A549 (cell line): ENCODE data around the gene DPP10.

Source experiments
- EP300 ChIP-seq, 2 experiments: fragments of >200 bp; sonication (Bioruptor Twin); formaldehyde crosslinking; IDR thresholded peaks; 2 replicates in 1 of 2; 3 replicates in 1 of 2; pipeline ENCODE4 v1.6.1; 2016 to 2017
- FOSB ChIP-seq: fragments of 250-450 bp; sonication (Bioruptor Pico); IDR thresholded peaks from 2 replicates; pipeline ENCODE4 v1.5.0; 2020; ENCODE audit warnings: mild to moderate bottlenecking, moderate library complexity
- POLR2A ChIP-seq: IDR thresholded peaks from 2 replicates; pipeline ENCODE4 v1.6.1; 2012; ENCODE audit warnings: mild to moderate bottlenecking, low read length
- RAD21 ChIP-seq, 2 experiments: fragments of >200 bp in 1 of 2; sonication (Bioruptor Twin) in 1 of 2; formaldehyde crosslinking in 1 of 2; IDR thresholded peaks in 1 of 2; conservative IDR thresholded peaks in 1 of 2; 2 replicates in 1 of 2; 3 replicates in 1 of 2; pipeline ENCODE4 v1.6.1; 2012 to 2018; ENCODE audit warnings: inconsistent platforms in 1 of 2
- TF ChIP-seq, protein P1 (sequence below): fragments of >200 bp; sonication (Bioruptor Twin); formaldehyde crosslinking; IDR thresholded peaks from 3 replicates; pipeline ENCODE4 v1.5.1; 2016
- TF ChIP-seq, protein P2 (sequence below): IDR thresholded peaks from 2 replicates; pipeline ENCODE4 v1.6.1; 2012

GRCh38 chr2:114579542-114579941, 137.1 kb downstream of the DPP10 start:
- TF ChIP-seq, protein P1, sequence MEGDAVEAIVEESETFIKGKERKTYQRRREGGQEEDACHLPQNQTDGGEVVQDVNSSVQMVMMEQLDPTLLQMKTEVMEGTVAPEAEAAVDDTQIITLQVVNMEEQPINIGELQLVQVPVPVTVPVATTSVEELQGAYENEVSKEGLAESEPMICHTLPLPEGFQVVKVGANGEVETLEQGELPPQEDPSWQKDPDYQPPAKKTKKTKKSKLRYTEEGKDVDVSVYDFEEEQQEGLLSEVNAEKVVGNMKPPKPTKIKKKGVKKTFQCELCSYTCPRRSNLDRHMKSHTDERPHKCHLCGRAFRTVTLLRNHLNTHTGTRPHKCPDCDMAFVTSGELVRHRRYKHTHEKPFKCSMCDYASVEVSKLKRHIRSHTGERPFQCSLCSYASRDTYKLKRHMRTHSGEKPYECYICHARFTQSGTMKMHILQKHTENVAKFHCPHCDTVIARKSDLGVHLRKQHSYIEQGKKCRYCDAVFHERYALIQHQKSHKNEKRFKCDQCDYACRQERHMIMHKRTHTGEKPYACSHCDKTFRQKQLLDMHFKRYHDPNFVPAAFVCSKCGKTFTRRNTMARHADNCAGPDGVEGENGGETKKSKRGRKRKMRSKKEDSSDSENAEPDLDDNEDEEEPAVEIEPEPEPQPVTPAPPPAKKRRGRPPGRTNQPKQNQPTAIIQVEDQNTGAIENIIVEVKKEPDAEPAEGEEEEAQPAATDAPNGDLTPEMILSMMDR = no peak
- TF ChIP-seq, protein P2, sequence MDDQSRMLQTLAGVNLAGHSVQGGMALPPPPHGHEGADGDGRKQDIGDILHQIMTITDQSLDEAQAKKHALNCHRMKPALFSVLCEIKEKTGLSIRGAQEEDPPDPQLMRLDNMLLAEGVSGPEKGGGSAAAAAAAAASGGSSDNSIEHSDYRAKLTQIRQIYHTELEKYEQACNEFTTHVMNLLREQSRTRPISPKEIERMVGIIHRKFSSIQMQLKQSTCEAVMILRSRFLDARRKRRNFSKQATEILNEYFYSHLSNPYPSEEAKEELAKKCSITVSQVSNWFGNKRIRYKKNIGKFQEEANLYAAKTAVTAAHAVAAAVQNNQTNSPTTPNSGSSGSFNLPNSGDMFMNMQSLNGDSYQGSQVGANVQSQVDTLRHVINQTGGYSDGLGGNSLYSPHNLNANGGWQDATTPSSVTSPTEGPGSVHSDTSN = no peak
- TF ChIP-seq POLR2A = no peak
- TF ChIP-seq EP300 (IDR thresholded peaks at IDR 0.05) = no peak
- TF ChIP-seq RAD21 (conservative IDR thresholded peaks at IDR 0.05 in 1 of 2, IDR thresholded peaks at IDR 0.05 in 1 of 2) = no peak
- no peak for TF ChIP-seq FOSB (CRISPR knock-in tag)
